D341Med (cell line): Measurements from ENCODE around the gene PRM2.

ENCODE experiments used
- DNase-seq: peaks from one replicate; pipeline ENCODE4 v3.0.0; 2012; ENCODE audit warnings: low spot score

Gene PRM2

DNA sequence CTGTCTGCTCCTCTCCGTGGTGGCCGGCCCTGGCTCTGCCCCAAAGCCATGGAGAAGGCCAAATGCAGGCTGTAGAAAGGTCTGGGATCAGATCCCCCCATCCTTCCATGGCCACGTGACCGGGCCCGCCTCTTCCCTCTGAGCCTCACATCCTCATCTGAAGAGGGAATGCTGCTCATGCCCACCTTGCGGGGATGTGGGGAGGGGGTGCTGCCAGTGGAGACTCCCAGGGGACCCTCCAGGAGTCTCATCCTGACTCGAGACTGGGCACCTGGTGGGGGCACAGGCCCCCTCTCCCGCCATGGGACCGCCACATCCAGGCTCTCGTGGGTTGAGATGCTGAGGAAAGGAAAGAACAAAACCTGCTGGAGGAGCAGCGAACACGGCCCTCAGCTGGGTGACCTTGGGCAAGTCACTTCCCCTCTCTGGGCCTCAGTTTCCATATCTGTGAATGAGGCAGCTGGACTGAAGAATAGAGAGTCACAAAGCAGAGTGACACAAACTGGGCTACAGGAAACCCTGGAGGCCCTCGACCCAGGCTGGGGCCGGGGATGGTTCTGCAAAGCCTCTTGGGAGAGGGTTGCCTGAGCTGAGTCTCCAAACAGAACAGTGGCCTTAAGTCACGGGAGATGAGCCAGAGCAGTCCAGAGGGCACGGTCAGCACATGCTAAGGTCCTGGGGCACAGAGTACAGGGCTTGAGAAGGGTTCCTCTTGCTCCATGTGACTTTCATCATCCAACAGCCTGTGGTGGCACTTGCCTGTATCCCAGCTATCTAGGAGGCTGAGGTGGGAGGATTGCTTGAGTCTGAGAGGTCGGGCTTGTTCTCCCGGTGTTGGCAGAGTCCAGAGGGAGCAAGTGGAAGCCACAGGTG is 50.4 kb downstream of the PRM2 start:
- no peak for DNase-seq
